Activated T-helper 2 cell treated with anti-CD3 and anti-CD28 coated beads, Interferon-gamma antibody, Interleukin-2, Interleukin-4, amounts not matched to agents 10 μg/mL and 5 μg/mL and 100 μg/mL, durations not matched to agents 14 hours and 24 hours and 36 hours (primary cell): ENCODE results near the gene TBC1D8. TPM values are rescaled to one million over a fixed set of nuclear protein-coding genes. Genes with fewer than 3 reads are reported as not detected.

ENCODE experiments used
- DNase-seq: peaks from one replicate; pipeline ENCODE4 v3.0.0; 2021; ENCODE audit warnings: low spot score
- H3K27ac Mint-ChIP-seq: one replicate; pipeline ENCODE4 v1.8.0; 2021; ENCODE audit warnings: mixed read lengths
- H3K27me3 Mint-ChIP-seq: one replicate; pipeline ENCODE4 v1.8.0; 2021; ENCODE audit warnings: low read depth, mixed read lengths
- H3K36me3 Mint-ChIP-seq: one replicate; pipeline ENCODE4 v1.8.0; 2021; ENCODE audit warnings: low read depth, mixed read lengths
- H3K4me1 Mint-ChIP-seq: one replicate; pipeline ENCODE4 v1.8.0; 2021; ENCODE audit warnings: low read depth, mixed read lengths
- H3K4me3 Mint-ChIP-seq: one replicate; pipeline ENCODE4 v1.8.0; 2021; ENCODE audit warnings: low read depth, mild to moderate bottlenecking, moderate library complexity, mixed read lengths
- H3K9me3 Mint-ChIP-seq: one replicate; pipeline ENCODE4 v1.8.0; 2021; ENCODE audit warnings: mixed read lengths
- intact Hi-C: fragments of 100-400 bp; cut with micrococcal nuclease; formaldehyde crosslinking; loops from one replicate; pipeline ENCODE4 v1.15.1; 2023
- total RNA-seq: library from RNA; stranded (reverse); gene quantifications from 2 replicates; pipeline ENCODE4 v1.2.3, GENCODE V29; 2022

TBC1D8 gene
- total RNA-seq, 1 donor from 2014 or later: 1.3 TPM

GRCh38 chr2:100997509-100998234, 153.5 kb downstream of the TBC1D8 start:
- intact Hi-C loops: no loop called here
- peaks cover 6% of the 10 kb centered on the region for H3K4me1 Mint-ChIP-seq
- no peak for DNase-seq
- no peaks in the 10 kb centered on the region for H3K9me3 Mint-ChIP-seq
- peaks cover 6% of the 10 kb centered on the region for H3K36me3 Mint-ChIP-seq
- no peak overlapping the region for H3K27ac Mint-ChIP-seq
- peaks cover 5% of the 10 kb centered on the region for H3K27me3 Mint-ChIP-seq
- H3K4me3 Mint-ChIP-seq: no peak overlapping the region

DNA sequence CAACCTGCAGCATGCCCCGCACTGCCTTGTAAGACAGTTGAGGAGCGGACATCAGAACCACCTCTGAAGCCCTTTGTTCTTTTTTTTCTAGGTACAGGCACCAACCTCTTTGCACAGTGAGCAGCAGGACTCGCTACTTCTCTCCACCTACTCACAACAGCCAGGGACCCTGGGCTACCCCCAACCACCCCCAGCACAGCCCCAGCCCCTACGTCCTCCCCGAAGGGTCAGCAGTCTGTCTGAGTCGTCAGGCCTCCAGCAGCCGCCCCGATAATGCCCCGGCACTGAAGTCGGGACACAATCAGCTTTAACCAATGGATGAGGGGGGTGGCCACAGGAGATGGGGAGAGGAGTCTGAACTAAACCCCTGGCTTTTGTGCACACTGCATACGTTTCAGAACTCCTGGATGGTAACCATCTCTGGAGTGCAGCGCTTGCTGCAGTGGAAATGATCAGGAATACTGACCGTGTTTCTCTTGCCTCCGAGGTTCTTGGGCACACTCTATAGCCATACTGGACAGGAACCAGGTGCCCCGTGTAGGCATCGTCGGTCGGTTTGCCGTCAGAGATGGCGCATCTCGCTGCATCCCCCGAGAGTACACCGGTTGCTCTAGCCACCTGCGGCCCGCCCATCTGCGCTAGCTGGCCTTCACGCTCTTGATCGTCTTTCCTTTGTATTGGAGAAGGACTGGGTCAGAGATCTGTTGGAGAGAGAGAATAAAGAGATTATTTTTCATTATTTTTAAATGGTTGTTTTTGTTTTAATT, 155.7 kb downstream of the TBC1D8 start:
- DNase-seq: no peak
- no peaks in the 10 kb centered on the region for H3K36me3 Mint-ChIP-seq
- intact Hi-C loops: no loop called here
- H3K27me3 Mint-ChIP-seq: peaks cover 5% of the 10 kb centered on the region
- H3K27ac Mint-ChIP-seq: no peak overlapping the region
- H3K4me3 Mint-ChIP-seq: no peak overlapping the region
- no peaks in the 10 kb centered on the region for H3K9me3 Mint-ChIP-seq
- H3K4me1 Mint-ChIP-seq: peaks cover 3% of the 10 kb centered on the region

DNA sequence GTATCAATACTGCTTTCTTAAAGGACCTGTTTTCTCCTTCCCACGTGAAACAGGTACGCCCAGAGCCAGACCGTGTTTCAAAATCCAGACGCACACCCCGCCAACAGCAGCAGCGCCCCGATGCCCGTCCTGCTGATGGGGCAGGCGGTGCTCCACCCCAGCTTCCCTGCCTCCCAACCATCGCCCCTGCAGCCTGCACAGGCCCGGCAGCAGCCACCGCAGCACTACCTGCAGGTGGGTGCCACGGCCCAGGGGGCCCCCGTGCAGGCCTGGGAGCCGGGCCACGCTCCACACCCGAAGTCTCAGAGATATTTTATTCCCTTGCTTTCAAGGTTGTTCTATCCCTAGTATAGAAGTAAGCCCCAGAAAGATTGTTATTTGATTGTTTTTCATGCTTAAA, 157.9 kb downstream of the TBC1D8 start:
- Mint-ChIP-seq H3K4me1 (peaks cover 3% of the 10 kb centered on the region), H3K27me3 (no peaks in the 10 kb centered on the region), H3K27ac (no peak overlapping the region), H3K36me3 (no peaks in the 10 kb centered on the region), H3K4me3 (no peak overlapping the region), H3K9me3 (no peaks in the 10 kb centered on the region)
- DNase-seq: no peak
- intact Hi-C loops: no loop called here

DNA sequence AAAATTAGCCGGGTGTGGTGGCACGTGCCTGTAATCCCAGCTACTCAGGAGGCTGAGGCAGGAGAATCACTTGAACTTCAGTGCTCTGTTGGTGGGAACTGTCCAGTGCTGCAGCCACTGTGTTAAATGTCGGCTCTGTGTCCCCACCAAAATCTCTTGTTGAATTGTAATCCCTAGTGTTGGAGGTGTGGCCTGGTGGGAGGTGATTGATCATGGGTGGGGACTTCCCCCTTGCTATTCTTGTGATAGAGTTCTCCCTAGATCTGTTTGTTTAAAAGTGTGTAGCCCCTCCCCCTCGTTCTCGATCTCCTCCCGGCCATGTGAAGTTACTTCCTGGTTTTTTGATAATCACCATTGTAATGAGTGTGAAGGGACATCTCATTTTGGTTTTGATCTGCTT, 158.9 kb downstream of the TBC1D8 start:
- Mint-ChIP-seq H3K36me3 (no peaks in the 10 kb centered on the region), H3K27ac (no peak overlapping the region), H3K4me1 (peaks cover 3% of the 10 kb centered on the region), H3K27me3 (no peaks in the 10 kb centered on the region), H3K9me3 (no peaks in the 10 kb centered on the region), H3K4me3 (no peak overlapping the region)
- intact Hi-C loops: no loop called here
- DNase-seq: no peak

- DNase-seq: no peak
- H3K36me3 Mint-ChIP-seq: no peaks in the 10 kb centered on the region
- intact Hi-C loops: no loop called here
- H3K4me3 Mint-ChIP-seq: no peak overlapping the region
- H3K4me1 Mint-ChIP-seq: peaks cover 3% of the 10 kb centered on the region
- H3K27me3 Mint-ChIP-seq: no peaks in the 10 kb centered on the region
- no peak overlapping the region for H3K27ac Mint-ChIP-seq
- H3K9me3 Mint-ChIP-seq: no peaks in the 10 kb centered on the region
Observed at GRCh38 chr2:100991404-100991773, 159.8 kb downstream of the TBC1D8 start.

DNA sequence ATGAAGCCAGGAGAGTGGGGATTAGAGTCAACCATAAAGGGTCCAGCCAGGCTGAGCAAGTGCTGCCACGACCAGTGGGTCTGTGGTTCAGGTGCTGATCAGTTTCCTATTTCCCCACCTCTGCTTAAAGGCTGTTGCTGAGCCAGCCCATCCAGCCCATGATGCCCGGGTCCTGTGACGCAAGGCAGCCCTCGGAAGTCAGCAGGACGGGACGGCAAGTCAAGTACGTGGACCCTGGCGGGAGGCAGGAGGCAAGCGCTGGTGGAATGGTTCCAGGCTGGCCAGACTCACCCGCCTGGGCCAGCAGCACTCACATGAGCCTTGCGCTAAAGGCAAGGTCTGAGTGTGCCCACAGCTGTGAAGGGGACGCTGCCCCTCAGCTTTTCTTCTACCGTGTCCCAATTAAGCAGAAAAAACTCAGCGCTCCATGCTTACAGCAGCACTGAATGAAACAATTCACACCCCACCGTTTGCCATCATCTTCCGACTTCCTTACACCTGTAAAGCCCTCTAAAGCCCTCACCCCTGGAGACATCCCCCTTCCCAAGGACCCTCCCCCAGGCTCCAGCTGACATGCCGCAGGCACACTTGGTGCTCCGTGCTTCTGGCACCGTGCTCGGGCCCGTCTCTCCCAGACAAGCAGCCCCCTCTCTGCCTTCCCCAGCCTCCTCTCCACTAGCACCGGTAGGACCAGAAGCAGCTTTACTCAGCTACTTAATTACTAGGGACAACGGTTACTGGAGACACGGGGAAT, 160.4 kb downstream of the TBC1D8 start:
- no peak overlapping the region for H3K4me3 Mint-ChIP-seq
- H3K4me1 Mint-ChIP-seq: peaks cover 3% of the 10 kb centered on the region
- H3K9me3 Mint-ChIP-seq: no peaks in the 10 kb centered on the region
- H3K36me3 Mint-ChIP-seq: no peaks in the 10 kb centered on the region
- H3K27me3 Mint-ChIP-seq: no peaks in the 10 kb centered on the region
- intact Hi-C loops: no loop called here
- H3K27ac Mint-ChIP-seq: no peak overlapping the region
- no peak for DNase-seq

GRCh38 chr2:100990166-100990565, 161.0 kb downstream of the TBC1D8 start:
- Mint-ChIP-seq H3K9me3 (no peaks in the 10 kb centered on the region), H3K27ac (no peak overlapping the region), H3K4me1 (peaks cover 3% of the 10 kb centered on the region), H3K36me3 (no peaks in the 10 kb centered on the region), H3K27me3 (no peaks in the 10 kb centered on the region), H3K4me3 (no peak overlapping the region)
- intact Hi-C loops: no loop called here
- DNase-seq: no peak

DNA sequence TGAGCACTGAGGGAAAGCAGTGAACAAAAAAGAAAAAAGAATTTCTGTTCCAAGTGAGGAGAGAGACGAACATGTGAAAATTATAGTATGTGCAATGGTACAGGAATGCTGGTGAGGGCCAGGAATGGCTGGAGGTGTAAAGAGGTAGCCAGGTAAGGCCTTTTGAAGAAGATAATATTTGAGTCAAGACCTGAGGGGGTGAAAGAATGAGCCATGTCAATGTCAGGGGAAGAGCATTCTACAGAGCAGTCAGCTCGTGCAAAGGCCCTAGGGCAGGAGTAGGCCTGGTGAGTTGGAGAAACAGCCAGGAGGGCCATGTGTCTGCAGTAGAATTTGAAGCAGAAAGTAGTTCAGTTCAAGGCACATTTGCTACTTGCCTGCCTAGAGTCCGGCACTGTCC, 161.5 kb downstream of the TBC1D8 start:
- H3K36me3 Mint-ChIP-seq: no peaks in the 10 kb centered on the region
- H3K4me3 Mint-ChIP-seq: no peak overlapping the region
- DNase-seq: no peak
- no peaks in the 10 kb centered on the region for H3K9me3 Mint-ChIP-seq
- intact Hi-C loops: loop anchor here (10.0 kb wide), 1 partner anchor 565 kb away; no protein-coding TSS in a partner anchor
- H3K27ac Mint-ChIP-seq: no peak overlapping the region
- peaks cover 3% of the 10 kb centered on the region for H3K4me1 Mint-ChIP-seq
- peaks cover 1% of the 10 kb centered on the region for H3K27me3 Mint-ChIP-seq

- Mint-ChIP-seq H3K4me3 (no peak overlapping the region), H3K36me3 (no peaks in the 10 kb centered on the region), H3K27ac (no peak overlapping the region), H3K9me3 (no peaks in the 10 kb centered on the region), H3K27me3 (peaks cover 1% of the 10 kb centered on the region), H3K4me1 (peaks cover 3% of the 10 kb centered on the region)
- DNase-seq: no peak
- intact Hi-C loops: loop anchor here (10.0 kb wide), 1 partner anchor 564 kb away; no protein-coding TSS in a partner anchor
Observed at GRCh38 chr2:100988630-100989417, 162.4 kb downstream of the TBC1D8 start.

GRCh38 chr2:100987974-100988373, 163.2 kb downstream of the TBC1D8 start:
- Mint-ChIP-seq H3K9me3 (no peaks in the 10 kb centered on the region), H3K27ac (no peak overlapping the region)

GRCh38 chr2:100987536-100987935, 163.6 kb downstream of the TBC1D8 start:
- Mint-ChIP-seq H3K9me3 (no peaks in the 10 kb centered on the region), H3K36me3 (no peaks in the 10 kb centered on the region), H3K4me1 (peaks cover 3% of the 10 kb centered on the region), H3K27ac (no peak overlapping the region), H3K4me3 (no peak overlapping the region), H3K27me3 (peaks cover 1% of the 10 kb centered on the region)
- intact Hi-C loops: loop anchor here (10.0 kb wide), 1 partner anchor 563 kb away; no protein-coding TSS in a partner anchor
- DNase-seq: no peak

More at GRCh38 chr2:100987974-100988373, 163.2 kb downstream of the TBC1D8 start:
- intact Hi-C loops: loop anchor here (10.0 kb wide), 1 partner anchor 563 kb away; no protein-coding TSS in a partner anchor
- no peak overlapping the region for H3K4me3 Mint-ChIP-seq
- no peaks in the 10 kb centered on the region for H3K36me3 Mint-ChIP-seq
- peaks cover 1% of the 10 kb centered on the region for H3K27me3 Mint-ChIP-seq
- peaks cover 3% of the 10 kb centered on the region for H3K4me1 Mint-ChIP-seq
- no peak for DNase-seq

DNA sequence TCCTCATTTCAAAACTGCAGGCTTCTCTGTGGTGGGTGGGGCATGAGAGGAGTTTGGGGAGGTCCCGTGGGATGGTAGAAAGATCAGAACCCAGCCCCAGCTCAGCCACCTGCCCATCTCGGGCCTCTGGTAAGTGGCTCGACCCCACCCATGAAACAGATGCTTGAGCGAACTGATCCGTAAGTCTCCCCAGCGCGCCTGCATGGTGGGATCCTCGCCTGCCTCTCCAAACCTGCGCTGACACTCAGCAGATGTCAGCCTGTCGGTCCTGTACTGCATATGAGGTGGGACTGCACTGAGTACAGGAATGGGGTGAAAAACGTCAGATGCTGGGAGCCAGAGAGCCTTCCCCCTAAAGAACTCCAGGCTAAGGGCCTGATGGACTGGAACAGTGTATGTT, 165.0 kb downstream of the TBC1D8 start:
- no peaks in the 10 kb centered on the region for H3K9me3 Mint-ChIP-seq
- H3K27me3 Mint-ChIP-seq: peaks cover 1% of the 10 kb centered on the region
- intact Hi-C loops: loop anchor here (10.0 kb wide), 1 partner anchor 561 kb away; no protein-coding TSS in a partner anchor
- DNase-seq: no peak
- no peak overlapping the region for H3K27ac Mint-ChIP-seq
- H3K4me1 Mint-ChIP-seq: no peaks in the 10 kb centered on the region
- no peaks in the 10 kb centered on the region for H3K36me3 Mint-ChIP-seq
- H3K4me3 Mint-ChIP-seq: no peak overlapping the region
